Measurements from ENCODE around the gene THADA.
"Not testable (repeated sequence)": the region's sequence is repeated elsewhere in the genome, so short reads cannot be mapped to it uniquely, and the experiment has no call there.

The THADA gene

GRCh38 chr2:43462866-43463641 lies 132.8 kb downstream of the THADA start:
- no peak for DNase-seq (ENCODE audit: low read depth)

- DNase-seq (ENCODE audit: low read depth), result no peak
Observed at GRCh38 chr2:43461453-43462073, 134.3 kb downstream of the THADA start.

GRCh38 chr2:43460611-43461365 lies 135.1 kb downstream of the THADA start:
- no peak for DNase-seq (ENCODE audit: low read depth)

GRCh38 chr2:43460174-43460546 lies 135.7 kb downstream of the THADA start:
- DNase-seq (ENCODE audit: low read depth), result no peak

GRCh38 chr2:43459446-43460173 lies 136.2 kb downstream of the THADA start:
- no peak for DNase-seq (ENCODE audit: low read depth)

GRCh38 chr2:43458014-43458628 lies 137.7 kb downstream of the THADA start:
- no peak for DNase-seq (ENCODE audit: low read depth)

- no peak for DNase-seq (ENCODE audit: low read depth)
Observed at GRCh38 chr2:43455731-43456642, 139.9 kb downstream of the THADA start.

GRCh38 chr2:43455296-43455695 lies 140.5 kb downstream of the THADA start:
- DNase-seq (ENCODE audit: low read depth), result no peak

GRCh38 chr2:43454791-43455190 lies 141.0 kb downstream of the THADA start:
- DNase-seq (ENCODE audit: low read depth), result no peak

GRCh38 chr2:43453179-43454170 lies 142.4 kb downstream of the THADA start:
- no peak for DNase-seq (ENCODE audit: low read depth)

GRCh38 chr2:43452318-43452731 lies 143.5 kb downstream of the THADA start:
- DNase-seq (ENCODE audit: low read depth), result no peak

- DNase-seq (ENCODE audit: low read depth), result no peak
Observed at GRCh38 chr2:43450617-43451016, 145.2 kb downstream of the THADA start.

GRCh38 chr2:43448822-43449110 lies 147.1 kb downstream of the THADA start:
- no peak for DNase-seq (ENCODE audit: low read depth)

GRCh38 chr2:43448011-43448821 lies 147.6 kb downstream of the THADA start:
- no peak for DNase-seq (ENCODE audit: low read depth)

- not testable (repeated sequence) for DNase-seq (ENCODE audit: low read depth)
Observed at GRCh38 chr2:43446755-43447154, 149.1 kb downstream of the THADA start.

GRCh38 chr2:43445781-43446180 lies 150.1 kb downstream of the THADA start:
- no peak for DNase-seq (ENCODE audit: low read depth)

- DNase-seq (ENCODE audit: low read depth), result no peak
Observed at GRCh38 chr2:43444989-43445645, 150.7 kb downstream of the THADA start.

GRCh38 chr2:43443282-43443681 lies 152.6 kb downstream of the THADA start:
- DNase-seq (ENCODE audit: low read depth), result no peak

All from T-helper 22 cell (primary cell).